Left ventricle myocardium inferior (tissue), 1 donor: Measurements from ENCODE around the gene AJAP1. TPM values are rescaled to one million over a fixed set of nuclear protein-coding genes. Genes with fewer than 3 reads are reported as not detected.
"Not testable (repeated sequence)": the region's sequence is repeated elsewhere in the genome, so short reads cannot be mapped to it uniquely, and the experiment has no call there.

Experiments used
- DNase-seq: peaks from one replicate; pipeline ENCODE4 v3.0.0-alpha.2; 2020
- H3K27ac ChIP-seq: fragments of 200-600 bp; replicated peaks from 2 replicates; pipeline ENCODE4 v1.8.0; 2021
- H3K27me3 ChIP-seq: fragments of 200-600 bp; 2 replicates; pipeline ENCODE4 v1.8.0; 2021; ENCODE audit warnings: low read depth
- H3K36me3 ChIP-seq: fragments of 200-600 bp; 2 replicates; pipeline ENCODE4 v1.8.0; 2021
- H3K4me1 ChIP-seq: fragments of 200-600 bp; 2 replicates; pipeline ENCODE4 v1.8.0; 2021
- H3K4me3 ChIP-seq: fragments of 200-600 bp; 2 replicates; pipeline ENCODE4 v1.8.0; 2021; ENCODE audit warnings: mild to moderate bottlenecking, moderate library complexity
- H3K9me3 ChIP-seq: fragments of 200-600 bp; replicated peaks from 2 replicates; pipeline ENCODE4 v1.8.0; 2021
- CTCF ChIP-seq: fragments of 200-600 bp; IDR thresholded peaks from 2 replicates; pipeline ENCODE4 v1.8.0; 2021; ENCODE audit warnings: antibody characterized with exemption, mild to moderate bottlenecking, borderline replicate concordance
- intact Hi-C: fragments of 100-400 bp; cut with micrococcal nuclease; formaldehyde crosslinking; loops from one replicate; pipeline ENCODE4 v1.11.0; 2022
- total RNA-seq: library from RNA; stranded (reverse); fragmentation: NEBNext Ultra II Directional; extraction: Animal tissue kit (Norgen Biotek cat#: 25700); gene quantifications from one replicate; pipeline ENCODE4 v1.2.1, GENCODE V29; 2021
- donor health status: DM: no; HTN: yes; CAD: no; lungs with severe emphysema.

The AJAP1 gene
- total RNA-seq, 1 donor from 2014 or later, result 0.16 TPM

GRCh38 chr1:4617506-4617905 lies 36.9 kb upstream of the AJAP1 start:
- H3K9me3 ChIP-seq, result no peaks in the 10 kb centered on the region

GRCh38 chr1:4618827-4619226 lies 35.6 kb upstream of the AJAP1 start:
- H3K4me3 ChIP-seq, DNase-seq, intact Hi-C loops, H3K36me3 ChIP-seq, H3K27ac ChIP-seq, H3K9me3 ChIP-seq, H3K4me1 ChIP-seq: not testable (repeated sequence)
- H3K27me3 ChIP-seq, result peaks cover 22% of the 10 kb centered on the region

More at GRCh38 chr1:4617506-4617905, 36.9 kb upstream of the AJAP1 start:
- Histone ChIP-seq H3K27ac (no peak overlapping the region), H3K27me3 (peaks cover 18% of the 10 kb centered on the region), H3K4me3 (no peak overlapping the region), H3K36me3 (no peaks in the 10 kb centered on the region), H3K4me1 (no peaks in the 10 kb centered on the region)
- no peak for DNase-seq
- intact Hi-C loops, result no loop called here
- TF ChIP-seq CTCF, result no peak

GRCh38 chr1:4621646-4622045 lies 32.8 kb upstream of the AJAP1 start:
- no peak for TF ChIP-seq CTCF
- no peak overlapping the region for H3K27ac ChIP-seq
- H3K4me1 ChIP-seq, result no peaks in the 10 kb centered on the region
- no peak for DNase-seq
- intact Hi-C loops, result no loop called here
- H3K36me3 ChIP-seq, result no peaks in the 10 kb centered on the region
- H3K27me3 ChIP-seq, result peaks cover 50% of the 10 kb centered on the region
- H3K4me3 ChIP-seq, result no peak overlapping the region
- no peaks in the 10 kb centered on the region for H3K9me3 ChIP-seq

GRCh38 chr1:4622821-4623220 lies 31.6 kb upstream of the AJAP1 start:
- Histone ChIP-seq H3K4me1 (peaks cover 4% of the 10 kb centered on the region), H3K9me3 (no peaks in the 10 kb centered on the region), H3K36me3 (no peaks in the 10 kb centered on the region), H3K27me3 (peaks cover 62% of the 10 kb centered on the region), H3K27ac (no peak overlapping the region), H3K4me3 (no peak overlapping the region)
- intact Hi-C loops, result no loop called here
- no peak for DNase-seq
- no peak for TF ChIP-seq CTCF

- no peak for DNase-seq
- no peak for TF ChIP-seq CTCF
These were observed 30.2 kb upstream of the AJAP1 start for GRCh38 chr1:4624141-4624715.

GRCh38 chr1:4624801-4625200 lies 29.6 kb upstream of the AJAP1 start:
- Histone ChIP-seq H3K4me1 (peaks cover 4% of the 10 kb centered on the region), H3K27me3 (peaks cover 82% of the 10 kb centered on the region), H3K36me3 (no peaks in the 10 kb centered on the region), H3K9me3 (no peaks in the 10 kb centered on the region), H3K27ac (no peak overlapping the region), H3K4me3 (no peak overlapping the region)
- no peak for DNase-seq
- intact Hi-C loops, result no loop called here
- TF ChIP-seq CTCF, result no peak

More at GRCh38 chr1:4624141-4624715, 30.2 kb upstream of the AJAP1 start:
- Histone ChIP-seq H3K4me1 (peaks cover 4% of the 10 kb centered on the region), H3K27ac (no peak overlapping the region), H3K9me3 (no peaks in the 10 kb centered on the region), H3K27me3 (peaks cover 76% of the 10 kb centered on the region), H3K4me3 (no peak overlapping the region), H3K36me3 (no peaks in the 10 kb centered on the region)
- intact Hi-C loops, result no loop called here
